GM23338 (cell line): ENCODE results near the gene SLC16A7. TPM values are rescaled to one million over a fixed set of nuclear protein-coding genes. Genes with fewer than 3 reads are reported as not detected.

Experiments
- ATAC-seq: fragments of 200-7000 bp; cut with Tn5 transposase; 3 replicates; pipeline ENCODE4 v1.9.1; 2020
- DNase-seq: peaks from one replicate; pipeline ENCODE4 v3.0.0-alpha.2; 2015; ENCODE audit warnings: low spot score
- H2AFZ ChIP-seq: fragments of 200-600 bp; sonication (generic); 2 replicates; pipeline ENCODE4 v1.8.0; 2016; ENCODE audit warnings: antibody characterized with exemption, mild to moderate bottlenecking, moderate library complexity
- H3F3A ChIP-seq: fragments of 200-600 bp; sonication (generic); replicated peaks from 2 replicates; pipeline ENCODE4 v1.8.0; 2017; ENCODE audit warnings: antibody characterized with exemption, mixed run types, low read depth
- H3K27ac ChIP-seq: fragments of 200-600 bp; sonication (generic); 2 replicates; pipeline ENCODE4 v1.6.1; 2016; ENCODE audit warnings: low read depth
- H3K27me3 ChIP-seq: fragments of 200-600 bp; sonication (generic); 2 replicates; pipeline ENCODE4 v1.8.0; 2016; ENCODE audit warnings: mild to moderate bottlenecking, mixed run types, moderate library complexity; ENCODE audit not compliant: insufficient read depth
- H3K36me3 ChIP-seq: fragments of 200-600 bp; sonication (generic); 2 replicates; pipeline ENCODE4 v1.8.0; 2016; ENCODE audit warnings: mild to moderate bottlenecking; ENCODE audit not compliant: insufficient read depth
- H3K4me1 ChIP-seq: fragments of 200-600 bp; sonication (generic); 2 replicates; pipeline ENCODE4 v1.8.0; 2016; ENCODE audit warnings: mild to moderate bottlenecking, moderate library complexity; ENCODE audit not compliant: insufficient read depth
- H3K4me2 ChIP-seq: fragments of 200-600 bp; sonication (generic); 2 replicates; pipeline ENCODE4 v1.7.1; 2017; ENCODE audit warnings: mixed run types
- H3K4me3 ChIP-seq: fragments of 200-600 bp; sonication (generic); 2 replicates; pipeline ENCODE4 v1.6.1; 2016; ENCODE audit warnings: mixed run types
- H3K79me2 ChIP-seq: fragments of 200-600 bp; sonication (generic); replicated peaks from 2 replicates; pipeline ENCODE4 v1.8.0; 2017; ENCODE audit warnings: mild to moderate bottlenecking; ENCODE audit not compliant: insufficient read depth
- H3K9me2 ChIP-seq: fragments of 200-600 bp; sonication (generic); 2 replicates; pipeline ENCODE4 v1.8.0; 2017; ENCODE audit not compliant: insufficient read depth
- H4K20me1 ChIP-seq: fragments of 200-600 bp; sonication (generic); replicated peaks from 2 replicates; pipeline ENCODE4 v1.8.0; 2017; ENCODE audit warnings: mild to moderate bottlenecking; ENCODE audit not compliant: insufficient read depth
- H3K27ac Mint-ChIP-seq: 2 replicates; pipeline ENCODE4 v1.8.0; 2020; ENCODE audit warnings: inconsistent platforms, mild to moderate bottlenecking, moderate library complexity, mixed read lengths
- H3K27me3 Mint-ChIP-seq: 3 replicates; pipeline ENCODE4 v1.8.0; 2022; ENCODE audit warnings: low read depth, mild to moderate bottlenecking, moderate library complexity, mixed read lengths, inconsistent platforms; ENCODE audit not compliant: insufficient read depth, poor library complexity
- H3K36me3 Mint-ChIP-seq: 3 replicates; pipeline ENCODE4 v1.8.0; 2021; ENCODE audit warnings: low read depth, mild to moderate bottlenecking, inconsistent platforms, moderate library complexity, mixed read lengths
- H3K4me1 Mint-ChIP-seq: 3 replicates; pipeline ENCODE4 v1.8.0; 2020; ENCODE audit warnings: mild to moderate bottlenecking, inconsistent platforms, mixed read lengths
- H3K4me3 Mint-ChIP-seq: 3 replicates; pipeline ENCODE4 v1.8.0; 2021; ENCODE audit warnings: moderate library complexity, mild to moderate bottlenecking, inconsistent platforms, mixed read lengths
- H3K9me3 Mint-ChIP-seq: 3 replicates; pipeline ENCODE4 v1.8.0; 2020; ENCODE audit warnings: moderate library complexity, mild to moderate bottlenecking, inconsistent platforms, mixed read lengths
- CREB1 ChIP-seq: fragments of 250-450 bp; sonication (Bioruptor Pico); IDR thresholded peaks from 2 replicates; pipeline ENCODE4 v1.5.0; 2020; ENCODE audit warnings: low read depth, mild to moderate bottlenecking, moderate library complexity
- CTCF ChIP-seq, 2 experiments: fragments of 200-600 bp in 1 of 2; sonication (generic) in 1 of 2; conservative IDR thresholded peaks; 2 replicates each; pipeline versions ENCODE4 v1.5.1 to v1.6.1; 2016 to 2017; ENCODE audit warnings: antibody characterized with exemption in 2 of 2, low read depth in 2 of 2, mild to moderate bottlenecking in 2 of 2, moderate library complexity in 1 of 2
- ETS1 ChIP-seq: IDR thresholded peaks from 2 replicates; pipeline ENCODE4 v1.6.1; 2016; ENCODE audit warnings: antibody characterized with exemption
- EZH2 ChIP-seq: fragments of 200-600 bp; sonication (generic); IDR thresholded peaks from one replicate; pipeline ENCODE4 v1.8.0; 2017; ENCODE audit warnings: antibody characterized with exemption, mild to moderate bottlenecking, low read depth; ENCODE audit not compliant: unreplicated experiment
- EZH2phosphoT487 ChIP-seq: fragments of 200-600 bp; sonication (generic); IDR thresholded peaks from one replicate; pipeline ENCODE4 v1.8.1; 2018; ENCODE audit warnings: antibody characterized with exemption; ENCODE audit not compliant: unreplicated experiment
- JUNB ChIP-seq: IDR thresholded peaks from one replicate; pipeline ENCODE4 v1.6.1; 2016; ENCODE audit warnings: antibody characterized with exemption; ENCODE audit not compliant: unreplicated experiment
- STAT1 ChIP-seq: IDR thresholded peaks from one replicate; pipeline ENCODE4 v1.6.1; 2016; ENCODE audit warnings: antibody characterized with exemption; ENCODE audit not compliant: unreplicated experiment
- ZNF114 ChIP-seq: fragments of 250-450 bp; sonication (Bioruptor Pico); IDR thresholded peaks from 2 replicates; pipeline ENCODE4 v1.5.0; 2020; ENCODE audit warnings: mild to moderate bottlenecking, moderate library complexity
- ZNF331 ChIP-seq: fragments of 250-450 bp; sonication (Bioruptor Pico); IDR thresholded peaks from 2 replicates; pipeline ENCODE4 v1.5.0; 2020; ENCODE audit warnings: low read depth, mild to moderate bottlenecking, moderate library complexity
- ZNF462 ChIP-seq: fragments of 250-450 bp; sonication (Bioruptor Pico); IDR thresholded peaks from 2 replicates; pipeline ENCODE4 v1.5.0; 2020; ENCODE audit warnings: mild to moderate bottlenecking, moderate library complexity
- polyA plus RNA-seq: library from polyadenylated mRNA; unstranded; fragments of >200 nt; fragmentation: Nextera tagmentation; extraction: Ambion mirVana; gene quantifications from 2 replicates; pipeline ENCODE4 v1.2.1, GENCODE V29; 2016
- total RNA-seq: library from RNA; depleted of rRNA; stranded (reverse); fragments of >200 nt; shearing (Covaris generic); gene quantifications from 2 replicates; pipeline ENCODE4 v1.2.3, GENCODE V29; 2014

The SLC16A7 gene
- total and polyA plus RNA-seq, 2 experiments from 2014 or later, result 2.8 to 4.3 TPM

GRCh38 chr12:59823567-59823966 lies 227.7 kb downstream of the SLC16A7 start:
- Histone ChIP-seq H3K36me3 (peaks cover 4% of the 10 kb centered on the region; the same call in 1 of the 2 replicates), H4K20me1 (no peaks in the 10 kb centered on the region), H3K9me2 (peaks cover 5% of the 10 kb centered on the region; the same call in 1 of the 2 replicates), H3K4me1 (no peaks in the 10 kb centered on the region), H3K4me2 (no peak overlapping the region), H3K27me3 (no peaks in the 10 kb centered on the region), H3K27ac (no peak overlapping the region), H2AFZ (no peak overlapping the region), H3K79me2 (no peaks in the 10 kb centered on the region), H3K4me3 (no peak overlapping the region), H3F3A (no peaks in the 10 kb centered on the region)
- Mint-ChIP-seq H3K4me3 (no peak overlapping the region), H3K9me3 (no peaks in the 10 kb centered on the region; the same call in 2 of the 3 replicates), H3K4me1 (no peaks in the 10 kb centered on the region), H3K27me3 (no peaks in the 10 kb centered on the region), H3K27ac (no peak overlapping the region), H3K36me3 (no peaks in the 10 kb centered on the region)
- TF ChIP-seq ZNF331 (CRISPR knock-in tag) (no peak), ZNF462 (CRISPR knock-in tag) (no peak), JUNB (no peak), STAT1 (no peak)
- DNase-seq (no peak), ATAC-seq (no peak)

- Histone ChIP-seq H3K4me2 (no peak overlapping the region), H3K79me2 (no peaks in the 10 kb centered on the region), H3K27ac (no peak overlapping the region), H3K36me3 (peaks cover 4% of the 10 kb centered on the region; the same call in 1 of the 2 replicates), H3K9me2 (peaks cover 5% of the 10 kb centered on the region; the same call in 1 of the 2 replicates), H4K20me1 (no peaks in the 10 kb centered on the region), H3K4me3 (no peak overlapping the region), H3F3A (no peaks in the 10 kb centered on the region), H2AFZ (no peak overlapping the region), H3K27me3 (no peaks in the 10 kb centered on the region), H3K4me1 (no peaks in the 10 kb centered on the region)
- Mint-ChIP-seq H3K36me3 (no peaks in the 10 kb centered on the region), H3K27ac (no peak overlapping the region), H3K27me3 (no peaks in the 10 kb centered on the region), H3K9me3 (no peaks in the 10 kb centered on the region; the same call in 2 of the 3 replicates), H3K4me3 (no peak overlapping the region), H3K4me1 (no peaks in the 10 kb centered on the region)
- ATAC-seq (no peak), DNase-seq (no peak)
- TF ChIP-seq STAT1 (no peak), ZNF114 (no peak), ZNF331 (CRISPR knock-in tag) (no peak), CTCF (conservative IDR thresholded peaks at IDR 0.05; ENCODE audit: low read depth in 2 of 2) (no peak), CREB1 (CRISPR knock-in tag) (no peak), EZH2phosphoT487 (no peak), ETS1 (no peak), EZH2 (no peak)
Measured at GRCh38 chr12:59827767-59828166, 231.9 kb downstream of the SLC16A7 start.
